ENCODE data around the gene KLHL28. TPM values are rescaled to one million over a fixed set of nuclear protein-coding genes. Genes with fewer than 3 reads are reported as not detected.

The KLHL28 gene
- total RNA-seq, 3 donors from 2014 or later: 9.9 to 17.7 (median 10.5) TPM

- peaks cover 3 to 4% of the 10 kb centered on the region in 2 donors for H3K4me1 ChIP-seq
- intact Hi-C loops (cut with DNase I; ENCODE audit: low total_unique reads): no loop called here
- peak overlapping the region; percentile 8 to 84 (median 76) for H3K4me3 ChIP-seq
- no peak for DNase-seq (ENCODE audit: low spot score in 2 of 2)
- peaks cover 0 to 5% of the 10 kb centered on the region in 2 donors for H3K9me3 ChIP-seq
- no peak overlapping the region for H3K27ac ChIP-seq
- H3K27me3 ChIP-seq: no peaks in the 10 kb centered on the region
- no peaks in the 10 kb centered on the region for H3K36me3 ChIP-seq
- TF ChIP-seq, protein P1, sequence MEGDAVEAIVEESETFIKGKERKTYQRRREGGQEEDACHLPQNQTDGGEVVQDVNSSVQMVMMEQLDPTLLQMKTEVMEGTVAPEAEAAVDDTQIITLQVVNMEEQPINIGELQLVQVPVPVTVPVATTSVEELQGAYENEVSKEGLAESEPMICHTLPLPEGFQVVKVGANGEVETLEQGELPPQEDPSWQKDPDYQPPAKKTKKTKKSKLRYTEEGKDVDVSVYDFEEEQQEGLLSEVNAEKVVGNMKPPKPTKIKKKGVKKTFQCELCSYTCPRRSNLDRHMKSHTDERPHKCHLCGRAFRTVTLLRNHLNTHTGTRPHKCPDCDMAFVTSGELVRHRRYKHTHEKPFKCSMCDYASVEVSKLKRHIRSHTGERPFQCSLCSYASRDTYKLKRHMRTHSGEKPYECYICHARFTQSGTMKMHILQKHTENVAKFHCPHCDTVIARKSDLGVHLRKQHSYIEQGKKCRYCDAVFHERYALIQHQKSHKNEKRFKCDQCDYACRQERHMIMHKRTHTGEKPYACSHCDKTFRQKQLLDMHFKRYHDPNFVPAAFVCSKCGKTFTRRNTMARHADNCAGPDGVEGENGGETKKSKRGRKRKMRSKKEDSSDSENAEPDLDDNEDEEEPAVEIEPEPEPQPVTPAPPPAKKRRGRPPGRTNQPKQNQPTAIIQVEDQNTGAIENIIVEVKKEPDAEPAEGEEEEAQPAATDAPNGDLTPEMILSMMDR (IDR thresholded peaks at IDR 0.05): no peak
- TF ChIP-seq POLR2A (IDR thresholded peaks at IDR 0.05) (no peak), POLR2AphosphoS5 (IDR thresholded peaks at IDR 0.05) (no peak)
Measured at GRCh38 chr14:44966601-44967336, 5.0 kb upstream of the KLHL28 start.

DNA sequence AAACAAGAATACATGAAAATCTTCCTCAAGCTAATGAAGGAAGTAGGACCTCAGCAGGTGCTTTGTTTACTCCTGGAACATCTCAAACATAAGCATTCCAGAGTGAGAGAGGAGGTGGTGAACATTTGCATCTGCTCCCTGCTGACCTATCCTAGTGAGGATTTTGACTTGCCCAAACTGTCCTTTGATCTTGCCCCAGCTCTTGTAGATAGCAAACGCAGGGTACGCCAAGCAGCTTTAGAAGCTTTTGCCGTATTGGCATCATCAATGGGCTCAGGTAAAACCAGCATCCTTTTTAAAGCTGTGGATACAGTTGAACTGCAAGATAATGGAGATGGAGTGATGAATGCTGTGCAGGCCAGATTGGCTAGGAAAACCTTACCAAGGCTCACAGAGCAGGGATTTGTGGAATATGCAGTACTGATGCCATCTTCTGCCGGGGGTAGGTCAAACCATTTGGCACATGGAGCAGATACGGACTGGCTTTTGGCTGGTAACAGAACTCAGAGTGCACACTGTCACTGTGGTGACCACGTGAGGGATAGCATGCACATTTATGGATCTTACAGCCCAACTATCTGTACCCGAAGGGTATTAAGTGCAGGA, 2.1 kb upstream of the KLHL28 start:
- Histone ChIP-seq H3K4me3 (peak overlapping the region; percentile 76 to 84 (median 84)), H3K27me3 (no peaks in the 10 kb centered on the region), H3K9me3 (no peaks in the 10 kb centered on the region), H3K36me3 (no peaks in the 10 kb centered on the region), H3K4me1 (peaks cover 3 to 21% of the 10 kb centered on the region in 2 donors), H3K27ac (no peak overlapping the region)
- no peak for DNase-seq (ENCODE audit: low spot score in 2 of 2)
- intact Hi-C loops (cut with DNase I; ENCODE audit: low total_unique reads): loop anchor here (5.0 kb wide), 1 partner anchor 168 kb away; the partner anchor contains the start of gene FKBP3
- TF ChIP-seq POLR2A (IDR thresholded peaks at IDR 0.05): no peak
- no peak for TF ChIP-seq POLR2AphosphoS5 (IDR thresholded peaks at IDR 0.05)
- TF ChIP-seq, protein P1 (IDR thresholded peaks at IDR 0.05): no peak

DNA sequence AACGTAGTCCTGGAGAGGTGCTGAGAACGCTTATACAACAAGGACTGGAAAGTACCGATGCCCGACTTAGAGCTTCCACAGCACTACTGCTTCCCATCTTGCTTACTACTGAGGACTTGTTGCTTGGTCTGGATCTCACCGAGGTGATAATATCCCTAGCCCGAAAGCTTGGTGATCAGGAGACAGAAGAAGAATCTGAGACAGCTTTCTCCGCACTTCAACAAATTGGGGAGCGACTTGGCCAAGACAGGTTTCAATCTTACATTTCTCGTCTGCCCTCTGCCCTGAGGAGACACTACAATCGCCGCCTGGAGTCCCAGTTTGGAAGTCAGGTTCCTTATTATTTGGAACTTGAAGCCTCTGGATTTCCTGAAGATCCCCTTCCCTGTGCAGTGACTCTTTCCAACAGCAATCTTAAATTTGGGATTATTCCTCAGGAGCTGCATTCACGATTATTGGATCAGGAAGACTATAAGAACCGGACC, 1.3 kb upstream of the KLHL28 start:
- no peak for DNase-seq (ENCODE audit: low spot score in 2 of 2)
- TF ChIP-seq POLR2A (IDR thresholded peaks at IDR 0.05) (no peak), POLR2AphosphoS5 (IDR thresholded peaks at IDR 0.05) (no peak)
- TF ChIP-seq, protein P1 (IDR thresholded peaks at IDR 0.05): no peak
- no peaks in the 10 kb centered on the region for H3K9me3 ChIP-seq
- peaks cover 3 to 28% of the 10 kb centered on the region in 2 donors for H3K4me1 ChIP-seq
- no peaks in the 10 kb centered on the region for H3K27me3 ChIP-seq
- H3K4me3 ChIP-seq: peak overlapping the region; percentile 76 to 84 (median 84)
- no peaks in the 10 kb centered on the region for H3K36me3 ChIP-seq
- intact Hi-C loops (cut with DNase I; ENCODE audit: low total_unique reads): loop anchor here (5.0 kb wide), 1 partner anchor 169 kb away; the partner anchor contains the start of gene FKBP3
- peak overlapping the region; percentile 86 to 93 for H3K27ac ChIP-seq

GRCh38 chr14:44962334-44963043, 742 bp upstream of the KLHL28 start:
- peak overlapping the region; percentile 76 to 84 (median 84) for H3K4me3 ChIP-seq
- peaks cover 3 to 32% of the 10 kb centered on the region in 2 donors for H3K4me1 ChIP-seq
- DNase-seq (ENCODE audit: low spot score in 2 of 2): peak; percentile 28 to 60
- peak overlapping the region; percentile 86 to 93 for H3K27ac ChIP-seq
- intact Hi-C loops (cut with DNase I; ENCODE audit: low total_unique reads): loop anchor here (5.0 kb wide), 1 partner anchor 170 kb away; the partner anchor contains the start of gene FKBP3
- H3K27me3 ChIP-seq: no peaks in the 10 kb centered on the region
- no peaks in the 10 kb centered on the region for H3K9me3 ChIP-seq
- no peak for TF ChIP-seq POLR2A (IDR thresholded peaks at IDR 0.05)
- TF ChIP-seq, protein P1 (IDR thresholded peaks at IDR 0.05): no peak
- no peak for TF ChIP-seq POLR2AphosphoS5 (IDR thresholded peaks at IDR 0.05)
- no peaks in the 10 kb centered on the region for H3K36me3 ChIP-seq
